OCI-LY7 (cell line): ENCODE data around the gene BRINP2. TPM values are rescaled to one million over a fixed set of nuclear protein-coding genes. Genes with fewer than 3 reads are reported as not detected.

Experiments used
- BruUV-seq: library from RNA; stranded (reverse); fragments of 400-500 nt; replicated peaks from 2 replicates; lab custom pipeline; 2021; lab: Mats Ljungman, UMichigan
- CTCF ChIA-PET: fragments of 300-600 bp; sonication (Branson Sonifier 250); formaldehyde crosslinking; loops from one replicate; lab custom pipeline; 2022; ENCODE audit warnings: antibody characterized with exemption; ENCODE audit not compliant: unreplicated experiment; lab: Charles Lee
- POLR2A ChIA-PET: fragments of 300-600 bp; sonication (Branson Sonifier 250); formaldehyde crosslinking; loops from one replicate; lab custom pipeline; 2022; ENCODE audit warnings: antibody characterized with exemption; lab: Charles Lee
- DNase-seq: peaks from one replicate; pipeline ENCODE4 v3.0.0-alpha.2; 2015; ENCODE audit warnings: low spot score
- H2AFZ ChIP-seq: fragments of 200-600 bp; sonication (generic), shearing (Covaris generic); 2 replicates; pipeline ENCODE4 v1.6.1; 2014; ENCODE audit warnings: mild to moderate bottlenecking, antibody characterized with exemption, low read length, moderate library complexity
- H3K27ac ChIP-seq: fragments of 200-600 bp; sonication (generic); 2 replicates; pipeline ENCODE4 v1.5.1; 2014; ENCODE audit warnings: mixed run types, low read depth, mild to moderate bottlenecking, moderate library complexity, low read length, inconsistent platforms; ENCODE audit not compliant: poor library complexity, severe bottlenecking
- H3K36me3 ChIP-seq: fragments of 200-600 bp; sonication (generic); 2 replicates; pipeline ENCODE4 v1.6.1; 2014; ENCODE audit warnings: mild to moderate bottlenecking, antibody characterized with exemption, low read length, moderate library complexity, mixed read lengths; ENCODE audit not compliant: insufficient read depth
- H3K4me1 ChIP-seq: fragments of 200-600 bp; sonication (generic); 2 replicates; pipeline ENCODE4 v1.5.1; 2014; ENCODE audit warnings: mild to moderate bottlenecking, low read length; ENCODE audit not compliant: insufficient read depth, poor library complexity, severe bottlenecking
- H3K4me2 ChIP-seq: fragments of 200-600 bp; sonication (generic); 2 replicates; pipeline ENCODE4 v1.6.1; 2014; ENCODE audit warnings: mild to moderate bottlenecking, low read length
- H3K4me3 ChIP-seq: fragments of 200-600 bp; sonication (generic); 2 replicates; pipeline ENCODE4 v1.5.1; 2014; ENCODE audit warnings: mild to moderate bottlenecking, low read depth, low read length; ENCODE audit not compliant: poor library complexity, severe bottlenecking
- H3K79me2 ChIP-seq: fragments of 200-600 bp; sonication (generic); 2 replicates; pipeline ENCODE4 v1.6.1; 2016; ENCODE audit warnings: low read depth, mild to moderate bottlenecking, low read length, moderate library complexity, mixed read lengths; ENCODE audit not compliant: insufficient read depth
- H3K9me2 ChIP-seq: fragments of 200-600 bp; sonication (generic); 2 replicates; pipeline ENCODE4 v1.6.1; 2016; ENCODE audit warnings: mild to moderate bottlenecking, low read length, mixed read lengths; ENCODE audit not compliant: insufficient read depth
- H3K9me3 ChIP-seq: fragments of 200-600 bp; sonication (generic); 2 replicates; pipeline ENCODE4 v1.6.1; 2014; ENCODE audit warnings: mild to moderate bottlenecking, mixed run types, low read length, mixed read lengths
- H4K20me1 ChIP-seq: fragments of 200-600 bp; sonication (generic); 2 replicates; pipeline ENCODE4 v1.6.1; 2014; ENCODE audit warnings: mild to moderate bottlenecking, antibody characterized with exemption, low read length, moderate library complexity, mixed read lengths; ENCODE audit not compliant: insufficient read depth
- EZH2phosphoT487 ChIP-seq: fragments of 200-600 bp; sonication (generic); IDR thresholded peaks from 2 replicates; pipeline ENCODE4 v1.6.1; 2018; ENCODE audit warnings: low read depth, borderline replicate concordance, mild to moderate bottlenecking, mixed run types, antibody characterized with exemption, low read length, moderate library complexity, mixed read lengths
- intact Hi-C: fragments of 100-400 bp; cut with micrococcal nuclease; formaldehyde crosslinking; loops from one replicate; pipeline ENCODE4 v1.10.0; 2022; ENCODE audit not compliant: unreplicated experiment
- total RNA-seq, 2 experiments: library from RNA; depleted of rRNA in 1 of 2; stranded (reverse); fragments of >200 nt in 1 of 2; shearing (Covaris generic) in 1 of 2; gene quantifications; 2 replicates each; pipeline ENCODE4 v1.2.3, GENCODE V29; 2014 to 2022
- TF ChIP-seq, protein P1 (sequence below): fragments of 200-600 bp; sonication (generic); conservative IDR thresholded peaks from 2 replicates; pipeline ENCODE4 v1.5.1; 2014; ENCODE audit warnings: mild to moderate bottlenecking, antibody characterized with exemption, low read length, moderate library complexity, mixed read lengths

The BRINP2 gene
- total RNA-seq, 2 experiments from 2014 or later, result not detected

DNA sequence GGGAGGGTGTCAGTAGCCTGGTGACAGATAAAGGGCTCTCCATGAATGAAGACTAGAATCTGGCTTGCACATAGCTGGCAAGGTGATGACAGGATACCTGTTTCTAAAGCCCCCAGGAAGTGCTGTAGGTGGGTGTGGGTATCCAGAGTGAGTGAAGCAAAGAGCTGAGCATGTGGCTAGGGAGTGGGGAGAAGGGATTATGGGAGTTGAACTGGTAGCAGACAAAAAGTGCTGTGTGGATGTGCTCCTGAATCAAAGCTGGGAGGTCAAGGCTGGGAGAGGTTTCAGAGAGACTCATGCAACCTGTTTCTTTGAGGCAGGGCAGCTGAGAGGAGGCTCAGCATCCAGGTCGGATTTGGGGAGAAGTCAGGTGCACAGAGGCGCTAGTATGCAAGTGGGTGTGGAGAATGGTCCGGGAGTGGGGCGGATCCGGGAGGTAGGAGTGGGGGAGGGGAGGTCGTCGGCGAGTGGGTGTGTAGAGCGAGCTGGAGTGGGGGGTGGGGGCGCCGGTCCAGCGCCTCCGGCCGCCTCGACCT is 6.8 kb upstream of the BRINP2 start:
- no peak overlapping the region for H3K4me3 ChIP-seq
- H3K27ac ChIP-seq, result no peak overlapping the region
- TF ChIP-seq EZH2phosphoT487, result no peak
- TF ChIP-seq, protein P1, sequence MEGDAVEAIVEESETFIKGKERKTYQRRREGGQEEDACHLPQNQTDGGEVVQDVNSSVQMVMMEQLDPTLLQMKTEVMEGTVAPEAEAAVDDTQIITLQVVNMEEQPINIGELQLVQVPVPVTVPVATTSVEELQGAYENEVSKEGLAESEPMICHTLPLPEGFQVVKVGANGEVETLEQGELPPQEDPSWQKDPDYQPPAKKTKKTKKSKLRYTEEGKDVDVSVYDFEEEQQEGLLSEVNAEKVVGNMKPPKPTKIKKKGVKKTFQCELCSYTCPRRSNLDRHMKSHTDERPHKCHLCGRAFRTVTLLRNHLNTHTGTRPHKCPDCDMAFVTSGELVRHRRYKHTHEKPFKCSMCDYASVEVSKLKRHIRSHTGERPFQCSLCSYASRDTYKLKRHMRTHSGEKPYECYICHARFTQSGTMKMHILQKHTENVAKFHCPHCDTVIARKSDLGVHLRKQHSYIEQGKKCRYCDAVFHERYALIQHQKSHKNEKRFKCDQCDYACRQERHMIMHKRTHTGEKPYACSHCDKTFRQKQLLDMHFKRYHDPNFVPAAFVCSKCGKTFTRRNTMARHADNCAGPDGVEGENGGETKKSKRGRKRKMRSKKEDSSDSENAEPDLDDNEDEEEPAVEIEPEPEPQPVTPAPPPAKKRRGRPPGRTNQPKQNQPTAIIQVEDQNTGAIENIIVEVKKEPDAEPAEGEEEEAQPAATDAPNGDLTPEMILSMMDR, result no peak
- H3K36me3 ChIP-seq, result no peaks in the 10 kb centered on the region
- no peaks in the 10 kb centered on the region for H3K9me3 ChIP-seq
- ChIA-PET POLR2A (no interaction called here), CTCF (no interaction called here)
- no peak overlapping the region for H2AFZ ChIP-seq
- no peaks in the 10 kb centered on the region for H3K79me2 ChIP-seq
- H3K4me1 ChIP-seq, result no peaks in the 10 kb centered on the region
- H3K9me2 ChIP-seq, result no peaks in the 10 kb centered on the region
- BruUV-seq, result no TSS peak
- H3K4me2 ChIP-seq, result no peak overlapping the region
- intact Hi-C loops, result no loop called here
- no peak for DNase-seq
- no peaks in the 10 kb centered on the region for H4K20me1 ChIP-seq

DNA sequence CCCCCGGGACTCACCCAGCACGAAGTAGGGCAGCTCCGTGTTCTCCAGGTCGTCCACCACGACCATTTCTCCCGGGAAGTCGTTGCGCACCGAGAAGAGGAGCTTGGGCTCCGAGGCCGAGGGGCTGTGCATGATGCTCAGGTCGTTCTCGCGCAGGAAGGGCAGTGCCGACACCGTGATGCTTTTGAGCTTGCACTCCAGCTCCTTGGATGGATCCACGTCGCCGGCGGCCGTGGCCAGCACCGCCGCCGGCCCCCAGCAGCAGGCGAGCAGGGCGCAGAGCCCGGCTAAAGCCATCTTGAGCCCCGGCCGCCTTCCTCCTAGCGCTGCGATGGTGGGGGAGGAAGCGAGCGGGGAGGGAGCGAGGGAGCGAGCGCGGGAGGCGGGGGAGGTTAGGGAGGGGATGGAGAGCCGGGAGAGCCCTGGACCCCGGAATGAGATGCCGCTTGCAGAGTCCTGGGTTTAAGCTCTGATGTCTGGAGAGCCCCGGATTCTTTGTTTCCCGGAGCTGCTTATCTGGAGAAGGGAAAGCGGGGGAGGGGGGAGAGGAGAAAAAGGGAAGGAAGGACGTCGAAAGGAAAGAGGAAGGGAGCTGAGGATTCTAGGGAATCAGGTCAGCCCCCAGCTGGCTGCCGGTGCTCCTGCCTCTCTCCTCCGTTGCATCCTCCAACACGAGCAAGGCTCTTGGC is 6.2 kb upstream of the BRINP2 start, which contains the start of gene ASTN1:
TSS of gene ASTN1 (minus strand) at position 333 of the 689 bp plus-strand sequence. CDS start at position 297, 36 bp downstream.
- H2AFZ ChIP-seq, result no peak within 1 kb of the TSS
- no peaks in the 10 kb centered on the region for H4K20me1 ChIP-seq
- no peaks in the 10 kb centered on the region for H3K36me3 ChIP-seq
- no peak for DNase-seq
- H3K4me1 ChIP-seq, result no peaks in the 10 kb centered on the region
- intact Hi-C loops, result no loop called here
- no peak within 1 kb of the TSS for H3K4me3 ChIP-seq
- BruUV-seq, result no TSS peak
- H3K4me2 ChIP-seq, result no peak within 1 kb of the TSS
- ChIA-PET CTCF (no interaction called here), POLR2A (no interaction called here)
- H3K27ac ChIP-seq, result no peak within 1 kb of the TSS
- H3K9me3 ChIP-seq, result no peaks in the 10 kb centered on the region
- no peaks in the 10 kb centered on the region for H3K9me2 ChIP-seq
- H3K79me2 ChIP-seq, result no peaks in the 10 kb centered on the region
- no peak for TF ChIP-seq EZH2phosphoT487
- TF ChIP-seq, protein P1, result no peak

DNA sequence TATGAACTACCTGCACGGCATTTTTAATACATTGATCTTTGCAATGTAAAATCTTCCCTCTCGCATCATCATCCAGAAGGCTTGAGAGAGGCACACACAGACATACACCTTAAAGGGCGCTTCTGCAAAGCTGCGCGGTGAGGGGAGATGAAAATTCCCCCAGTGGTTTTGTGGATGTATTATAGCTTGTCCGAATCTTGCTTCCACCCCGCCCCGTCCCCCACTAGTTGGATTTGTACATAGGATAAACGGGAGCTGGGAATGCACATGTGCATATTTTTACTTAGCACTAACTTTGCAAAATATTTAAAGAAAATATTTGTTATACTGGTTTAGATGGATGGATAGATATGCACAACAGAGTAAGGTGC is 5.7 kb upstream of the BRINP2 start:
- Histone ChIP-seq H2AFZ (no peak overlapping the region), H3K9me3 (no peaks in the 10 kb centered on the region), H4K20me1 (no peaks in the 10 kb centered on the region), H3K27ac (no peak overlapping the region), H3K4me1 (no peaks in the 10 kb centered on the region), H3K9me2 (no peaks in the 10 kb centered on the region), H3K4me2 (no peak overlapping the region), H3K4me3 (no peak overlapping the region), H3K79me2 (no peaks in the 10 kb centered on the region), H3K36me3 (no peaks in the 10 kb centered on the region)
- BruUV-seq, result no TSS peak
- POLR2A ChIA-PET, result no interaction called here
- DNase-seq, result no peak
- no peak for TF ChIP-seq EZH2phosphoT487
- TF ChIP-seq, protein P1, result no peak
- CTCF ChIA-PET, result no interaction called here
- intact Hi-C loops, result no loop called here
